Left lobe of liver (tissue), 2 donors: ENCODE measurements around the gene CD300LG. TPM values are rescaled to one million over a fixed set of nuclear protein-coding genes. Genes with fewer than 3 reads are reported as not detected.
A peak's percentile ranks its signal among the peaks of the same experiment; 100 is the strongest.
"Not testable (repeated sequence)": the region's sequence is repeated elsewhere in the genome, so short reads cannot be mapped to it uniquely, and the experiment has no call there.

Experiments
- ATAC-seq: fragments of 200-7000 bp; cut with Tn5 transposase; one replicate; pipeline ENCODE4 v1.9.1; 2020; ENCODE audit warnings: mild to moderate bottlenecking, moderate library complexity
- DNase-seq: peaks from one replicate; pipeline ENCODE4 v3.0.0-alpha.2; 2020; ENCODE audit warnings: low spot score
- total RNA-seq: library from RNA; stranded (reverse); gene quantifications from one replicate; pipeline ENCODE4 v1.2.1, GENCODE V29; 2021
- donor health status: DM: no; HTN: no; CAD: no; lungs with moderate emphysema.
- donor health status: DM: no; HTN: yes; CAD: no.

CD300LG gene
- total RNA-seq, 1 donor from 2014 or later, result not detected

GRCh38 chr17:43877451-43878155, 30.6 kb downstream of the CD300LG start:
- ATAC-seq (no peak), DNase-seq (no peak)

GRCh38 chr17:43878260-43879175, 31.5 kb downstream of the CD300LG start:
- ATAC-seq (peak; percentile 93), DNase-seq (peak; percentile 66)

GRCh38 chr17:43879723-43880419, 32.9 kb downstream of the CD300LG start:
- ATAC-seq, result no peak
- DNase-seq, result no peak

- ATAC-seq, result peak; percentile 77
- peak; percentile 63 for DNase-seq
These were observed 33.5 kb downstream of the CD300LG start for GRCh38 chr17:43880420-43880991.

GRCh38 chr17:43881181-43881580, 34.2 kb downstream of the CD300LG start:
- no peak for ATAC-seq
- no peak for DNase-seq

GRCh38 chr17:43881758-43882505, 35.0 kb downstream of the CD300LG start:
- DNase-seq, result no peak
- ATAC-seq, result no peak

- DNase-seq, result no peak
- ATAC-seq, result no peak
These were observed 35.9 kb downstream of the CD300LG start for GRCh38 chr17:43882761-43883415.

- ATAC-seq (no peak), DNase-seq (no peak)
These were observed 41.6 kb downstream of the CD300LG start for GRCh38 chr17:43888548-43888947.

- DNase-seq, result no peak
- no peak for ATAC-seq
These were observed 43.3 kb downstream of the CD300LG start for GRCh38 chr17:43890240-43890639.

- ATAC-seq, result no peak
- no peak for DNase-seq
These were observed 45.1 kb downstream of the CD300LG start for GRCh38 chr17:43891851-43892646.

- ATAC-seq (no peak), DNase-seq (no peak)
These were observed 45.6 kb downstream of the CD300LG start for GRCh38 chr17:43892647-43892952.

- ATAC-seq, DNase-seq: not testable (repeated sequence)
These were observed 47.5 kb downstream of the CD300LG start for GRCh38 chr17:43894494-43894893.

GRCh38 chr17:43897831-43898230, 50.9 kb downstream of the CD300LG start:
- ATAC-seq, result no peak
- no peak for DNase-seq

- DNase-seq (no peak), ATAC-seq (no peak)
These were observed 51.5 kb downstream of the CD300LG start for GRCh38 chr17:43898446-43898845.

- peak; percentile 65 for DNase-seq
- ATAC-seq, result peak; percentile 84
These were observed 53.3 kb downstream of the CD300LG start for GRCh38 chr17:43900183-43900857.

GRCh38 chr17:43900858-43901754, 54.1 kb downstream of the CD300LG start:
- ATAC-seq, result no peak

GRCh38 chr17:43901861-43902589, 55.0 kb downstream of the CD300LG start:
- ATAC-seq (no peak), DNase-seq (no peak)

More at GRCh38 chr17:43900858-43901754, 54.1 kb downstream of the CD300LG start:
- DNase-seq, result no peak
